B cell (primary cell): Measurements from ENCODE around the gene POU1F1.

Source experiments
- CTCF ChIP-seq: fragments of 200-600 bp; IDR thresholded peaks from one replicate; pipeline ENCODE4 v1.8.0; 2022; ENCODE audit warnings: antibody characterized with exemption, mild to moderate bottlenecking
- EZH2 ChIP-seq: IDR thresholded peaks from 2 replicates; pipeline ENCODE4 v1.6.1; 2012; ENCODE audit warnings: borderline replicate concordance, low read depth, mild to moderate bottlenecking, moderate library complexity, low read length; ENCODE audit not compliant: insufficient read depth, poor library complexity, severe bottlenecking

- TF ChIP-seq CTCF (no peak), EZH2 (no peak)
Measured at GRCh38 chr3:87268646-87269211, 7.7 kb downstream of the POU1F1 start.
